CD1c-positive myeloid dendritic cell (primary cell): ENCODE measurements around the gene ZC2HC1B.
A peak's percentile ranks its signal among the peaks of the same experiment; 100 is the strongest.
"Not testable (repeated sequence)": the region's sequence is repeated elsewhere in the genome, so short reads cannot be mapped to it uniquely, and the experiment has no call there.

Source experiments
- DNase-seq: peaks from one replicate; pipeline ENCODE4 v3.0.0-alpha.2; 2016; ENCODE audit errors: extremely low spot score

The ZC2HC1B gene

GRCh38 chr6:143868808-143869207 is 4.5 kb downstream of the ZC2HC1B start:
- not testable (repeated sequence) for DNase-seq

GRCh38 chr6:143871202-143871730 is 7.0 kb downstream of the ZC2HC1B start:
- DNase-seq: not testable (repeated sequence)

GRCh38 chr6:143872201-143872600 is 7.9 kb downstream of the ZC2HC1B start:
- no peak for DNase-seq

- not testable (repeated sequence) for DNase-seq
These were observed 9.3 kb downstream of the ZC2HC1B start for GRCh38 chr6:143873600-143873999.

DNA sequence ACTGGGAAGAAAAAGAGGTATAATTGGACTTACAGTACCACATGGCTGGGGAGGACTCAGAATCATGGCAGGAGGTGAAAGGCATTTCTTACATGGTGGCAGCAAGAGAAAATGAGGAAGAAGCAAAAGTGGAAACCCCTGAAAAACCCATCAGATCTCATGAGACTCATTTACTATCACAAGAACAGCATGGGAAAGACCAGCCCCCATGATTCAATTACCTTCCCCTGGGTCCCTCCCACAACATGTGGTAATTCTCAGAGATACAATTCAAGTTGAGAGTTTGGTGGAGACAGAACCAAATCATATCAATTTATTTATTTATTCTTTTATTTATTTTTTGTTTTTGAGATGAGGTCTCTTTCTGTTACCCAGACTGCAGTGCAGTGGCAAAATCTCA is 10.2 kb downstream of the ZC2HC1B start:
- DNase-seq: not testable (repeated sequence)

DNA sequence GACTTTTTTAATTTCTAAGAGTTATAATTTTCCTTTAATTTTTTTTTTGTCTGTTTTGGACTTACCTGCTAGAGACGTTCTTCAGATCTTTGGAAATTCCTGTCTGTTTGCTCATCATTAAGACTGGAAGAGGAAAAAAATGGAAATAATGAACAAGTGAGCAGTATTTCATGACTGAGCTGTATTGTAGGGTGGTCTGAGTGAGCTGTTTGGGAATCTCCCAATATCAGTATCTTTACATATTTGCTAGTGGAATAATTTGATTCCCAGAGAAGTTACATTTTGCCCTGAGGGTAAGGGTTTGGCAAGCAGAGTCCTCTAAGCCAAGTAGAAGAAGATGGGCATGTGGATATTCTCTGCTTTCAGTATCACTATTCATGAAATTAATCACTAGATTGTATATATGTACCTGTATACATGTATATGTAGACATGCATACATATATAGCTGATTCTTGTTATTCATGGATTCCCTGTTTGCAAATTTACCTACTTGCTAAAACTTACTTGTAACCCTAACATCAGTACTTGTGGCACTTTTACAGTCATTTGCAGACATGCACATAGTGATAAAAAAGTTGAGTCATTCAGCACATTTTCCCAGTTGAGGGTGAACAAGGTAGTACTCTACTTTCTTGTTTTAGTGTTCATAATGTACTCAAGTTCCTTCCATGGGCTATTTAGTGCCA is 13.5 kb downstream of the ZC2HC1B start:
- no peak for DNase-seq

DNA sequence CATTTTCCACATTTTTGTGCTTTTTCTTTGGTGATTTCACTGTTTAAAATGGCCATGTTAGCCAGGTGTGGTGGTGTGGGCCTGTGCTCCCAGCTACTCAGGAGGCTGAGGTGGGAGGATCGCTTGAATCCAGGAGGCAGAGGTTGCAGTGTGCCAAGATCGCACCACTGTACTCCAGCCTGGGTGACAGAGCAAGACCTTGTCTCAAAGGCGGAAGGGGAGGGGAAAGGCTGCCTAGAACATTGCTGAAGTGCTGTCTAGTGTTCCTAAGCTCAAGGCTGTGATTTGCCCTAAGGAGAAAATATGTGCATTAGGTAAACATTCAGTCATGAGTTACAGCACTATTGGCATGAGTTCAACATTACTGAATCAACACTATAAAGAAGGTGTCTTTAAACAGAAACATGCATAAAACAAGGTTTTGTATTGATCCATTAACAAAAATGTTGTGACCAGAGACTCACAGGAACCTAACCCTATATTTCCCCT is 14.0 kb downstream of the ZC2HC1B start:
- DNase-seq: no peak

DNA sequence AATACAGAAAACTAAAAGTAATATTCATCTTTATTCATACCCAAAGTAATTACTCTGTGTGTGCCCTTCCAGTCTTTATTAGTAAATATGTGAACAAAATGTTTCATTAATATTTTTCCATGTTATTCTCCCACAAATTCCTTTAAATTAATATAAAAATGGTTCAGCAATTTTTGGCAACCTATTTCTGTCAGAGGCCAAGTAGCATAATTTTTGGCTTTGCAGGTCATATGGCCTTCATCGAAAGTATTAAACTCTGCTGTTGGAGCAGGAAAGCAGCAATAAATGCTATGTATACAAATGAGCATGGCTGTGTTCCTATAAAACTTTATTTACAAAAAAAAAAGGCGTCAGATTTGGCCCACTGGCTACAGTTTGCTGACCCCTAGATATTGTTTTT is 16.1 kb downstream of the ZC2HC1B start:
- DNase-seq: no peak

DNA sequence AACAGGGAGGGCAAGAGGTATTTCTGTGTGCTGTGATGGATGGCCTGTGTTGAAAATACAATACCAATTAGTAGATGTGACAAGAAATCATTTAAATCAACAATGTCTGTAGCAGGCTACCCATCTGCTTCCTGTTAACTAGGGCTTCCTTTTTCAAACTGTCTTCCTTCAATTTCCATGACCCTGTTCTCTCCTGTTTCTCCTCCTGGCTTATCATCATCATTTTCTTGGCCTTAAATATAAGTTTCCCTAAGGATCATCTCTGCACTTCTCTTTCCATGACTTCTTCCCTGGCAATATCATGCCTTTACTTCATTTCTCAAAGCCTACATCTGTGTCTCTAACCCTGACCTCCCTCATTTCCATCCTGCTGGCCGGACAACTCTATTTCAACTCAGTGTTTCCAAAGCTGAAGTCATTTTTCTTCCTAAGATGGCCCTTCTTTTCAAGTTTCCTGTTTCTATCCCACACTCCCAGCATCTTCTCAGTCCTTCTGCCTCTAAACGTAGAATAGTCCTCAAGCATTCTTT is 18.2 kb downstream of the ZC2HC1B start:
- no peak for DNase-seq

DNA sequence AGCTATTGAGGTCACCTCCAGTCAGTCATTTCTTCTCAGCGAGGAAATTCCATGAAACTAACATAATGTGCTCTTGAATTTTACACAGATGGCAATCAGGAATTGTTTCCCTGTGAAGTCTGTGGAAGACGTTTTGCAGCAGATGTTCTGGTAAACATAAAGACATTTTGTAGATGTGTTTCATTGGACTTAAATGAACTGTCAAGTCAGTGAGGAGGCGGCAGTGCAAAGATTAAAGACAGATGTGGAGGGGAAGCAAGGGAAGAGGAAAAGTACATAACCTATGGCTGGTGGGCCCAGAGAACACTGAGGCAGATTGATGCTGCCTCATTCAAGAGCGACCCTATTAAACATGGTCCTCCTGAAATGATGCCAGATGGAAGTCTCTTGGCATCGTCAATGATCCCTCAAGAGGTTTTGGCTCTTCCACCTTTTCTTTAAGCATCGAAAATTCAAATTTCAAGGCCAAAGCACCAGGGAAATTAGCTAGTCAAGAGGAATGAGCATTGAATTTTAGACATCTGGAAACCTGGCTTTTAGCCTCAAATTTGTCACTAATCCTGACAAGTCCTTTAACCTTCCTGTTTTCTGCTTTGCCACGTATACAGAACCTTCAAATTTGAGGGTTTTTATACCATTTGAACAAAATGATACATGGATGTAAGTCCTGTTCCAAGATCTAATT is 20.1 kb downstream of the ZC2HC1B start:
- no peak for DNase-seq

DNA sequence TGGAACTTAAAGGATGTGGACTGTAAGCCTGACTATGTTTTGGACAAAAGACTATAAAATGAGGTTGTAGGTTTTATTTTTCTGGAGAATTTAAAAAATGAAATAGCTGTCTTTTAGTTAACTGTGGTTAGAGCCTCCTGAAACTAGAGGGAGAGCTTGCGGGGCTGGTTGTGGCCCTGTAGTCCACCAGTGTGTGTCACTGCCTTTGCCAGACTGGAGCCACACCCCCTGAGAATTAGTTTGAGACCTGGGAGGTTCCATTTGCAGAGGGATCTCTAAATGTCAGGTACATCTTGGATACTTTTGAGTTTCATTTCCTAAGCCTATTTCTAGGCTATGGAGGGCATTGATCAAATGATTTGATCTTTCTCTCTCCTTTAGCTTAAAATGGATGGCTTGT is 20.8 kb downstream of the ZC2HC1B start:
- no peak for DNase-seq

- no peak for DNase-seq
These were observed 30.4 kb downstream of the ZC2HC1B start for GRCh38 chr6:143894655-143895054.

- peak; percentile 2 for DNase-seq
These were observed 32.0 kb downstream of the ZC2HC1B start for GRCh38 chr6:143896126-143896860.

DNA sequence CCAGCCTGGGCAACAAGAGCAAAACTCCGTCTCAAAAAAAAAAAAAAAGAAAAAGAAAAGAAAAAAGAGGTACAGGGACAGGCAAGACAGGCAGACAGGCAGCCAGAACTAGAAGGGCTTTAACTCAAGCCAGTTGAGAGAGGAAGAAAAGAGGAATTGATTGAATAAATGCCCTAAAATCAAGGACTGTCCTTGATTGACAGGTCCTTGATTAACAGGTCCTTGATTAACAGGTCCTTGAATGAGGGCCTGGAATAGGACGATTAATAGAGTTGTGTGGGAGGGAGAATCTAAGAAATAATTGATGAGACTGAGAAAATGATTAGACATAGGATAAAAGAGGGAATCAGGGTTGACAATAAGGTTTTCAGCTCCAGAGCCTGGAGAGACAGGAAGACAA is 36.1 kb downstream of the ZC2HC1B start:
- DNase-seq: no peak

DNA sequence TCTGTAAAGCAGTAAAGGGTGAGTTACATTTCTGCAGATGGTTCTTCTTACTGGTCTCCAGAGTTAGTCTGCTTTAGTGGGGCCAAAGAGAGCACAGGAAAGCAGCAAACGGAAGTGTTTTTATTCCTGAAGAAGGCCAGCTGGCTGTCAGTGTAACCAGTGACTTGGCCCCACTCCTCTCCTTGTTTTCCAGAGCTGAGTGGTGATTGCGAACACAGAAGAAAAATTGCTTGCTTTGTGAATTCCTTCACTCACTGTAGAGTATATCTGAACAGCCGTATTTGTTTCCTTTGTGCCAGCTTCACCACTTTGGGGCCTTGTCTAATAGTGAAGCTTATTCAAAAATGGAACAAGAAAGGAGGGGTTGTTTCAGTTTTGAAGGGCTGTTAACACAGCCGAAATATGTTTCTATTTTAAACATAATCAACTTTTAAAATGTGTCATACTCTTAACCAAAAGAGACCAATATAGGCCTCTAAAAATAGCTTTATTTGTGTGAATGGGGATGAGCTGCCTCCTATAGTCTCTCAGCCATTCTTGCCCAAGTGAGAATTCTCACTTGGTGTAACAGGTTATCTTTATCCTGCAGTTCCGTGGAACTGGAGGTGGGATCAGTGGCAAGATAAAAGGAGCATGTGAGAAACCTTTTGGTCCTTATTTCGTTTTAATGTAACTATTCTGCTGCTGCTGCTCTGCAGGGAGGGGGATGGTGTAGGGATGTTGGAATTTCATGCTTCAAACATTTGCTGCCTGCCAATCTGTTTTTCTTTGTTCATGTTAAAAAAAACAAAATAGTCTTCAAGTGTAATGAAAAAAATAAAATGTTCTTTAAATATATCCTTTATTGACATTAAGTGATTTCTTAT is 37.8 kb downstream of the ZC2HC1B start:
- DNase-seq: no peak

- no peak for DNase-seq
These were observed 38.6 kb downstream of the ZC2HC1B start for GRCh38 chr6:143902827-143903226.

DNA sequence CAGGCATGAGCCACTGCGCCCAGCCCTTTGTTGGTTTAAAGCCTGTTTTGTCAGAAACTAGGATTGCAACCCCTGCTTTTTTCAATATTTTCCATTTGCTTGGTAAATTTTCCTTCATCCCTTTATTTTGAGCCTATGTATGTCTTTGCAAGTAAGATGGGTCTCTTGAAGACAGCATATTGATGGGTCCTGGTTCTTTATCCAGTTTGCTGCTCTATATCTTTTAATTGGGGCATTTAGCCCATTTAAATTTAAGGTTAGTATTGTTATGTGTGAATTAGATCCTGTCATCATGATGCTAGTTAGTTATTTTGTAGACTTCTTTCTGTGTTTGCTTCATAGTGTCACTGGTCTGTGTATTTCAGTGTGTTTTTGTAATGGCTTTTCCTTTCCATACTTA is 46.8 kb downstream of the ZC2HC1B start:
- DNase-seq: no peak

GRCh38 chr6:143912671-143913070 is 48.4 kb downstream of the ZC2HC1B start:
- no peak for DNase-seq

- DNase-seq: not testable (repeated sequence)
These were observed 52.8 kb downstream of the ZC2HC1B start for GRCh38 chr6:143917026-143917425.

GRCh38 chr6:143928853-143929252 is 64.6 kb downstream of the ZC2HC1B start:
- no peak for DNase-seq

GRCh38 chr6:143929975-143930374 is 65.7 kb downstream of the ZC2HC1B start:
- no peak for DNase-seq
